NCI-H748 (cell line): ENCODE results near the gene ALX1.
A peak's percentile ranks its signal among the peaks of the same experiment; 100 is the strongest.

Experiments used
- DNase-seq: peaks from one replicate; lab custom pipeline; 2025; ENCODE audit not compliant: unreplicated experiment; lab: John Stamatoyannopoulos, UW

ALX1 gene

GRCh38 chr12:85299053-85299452 is 19.0 kb downstream of the ALX1 start:
- no peak for DNase-seq

GRCh38 chr12:85301051-85301450 is 21.0 kb downstream of the ALX1 start:
- DNase-seq, result no peak

GRCh38 chr12:85308374-85308773 is 28.4 kb downstream of the ALX1 start:
- no peak for DNase-seq

GRCh38 chr12:85309125-85309566 is 29.1 kb downstream of the ALX1 start:
- no peak for DNase-seq

GRCh38 chr12:85310025-85310424 is 30.0 kb downstream of the ALX1 start:
- DNase-seq, result no peak

- peak; percentile 34 for DNase-seq
Observed at GRCh38 chr12:85310456-85311076, 30.5 kb downstream of the ALX1 start.

- peak; percentile 60 for DNase-seq
Observed at GRCh38 chr12:85317866-85318636, 38.0 kb downstream of the ALX1 start.

- no peak for DNase-seq
Observed at GRCh38 chr12:85322715-85323114, 42.7 kb downstream of the ALX1 start.

GRCh38 chr12:85325442-85325841 is 45.4 kb downstream of the ALX1 start:
- DNase-seq, result peak; percentile 33

GRCh38 chr12:85329913-85330312 is 49.9 kb downstream of the ALX1 start:
- DNase-seq, result peak; percentile 58

- DNase-seq, result no peak
Observed at GRCh38 chr12:85348779-85349178, 68.8 kb downstream of the ALX1 start.

GRCh38 chr12:85350356-85350755 is 70.3 kb downstream of the ALX1 start:
- DNase-seq, result no peak
